CD14-positive monocyte (primary cell): ENCODE measurements around the gene SPRED3. TPM values are rescaled to one million over a fixed set of nuclear protein-coding genes. Genes with fewer than 3 reads are reported as not detected.

Source experiments
- DNase-seq, 3 donors: peaks; one replicate each; pipeline ENCODE4 v3.0.0-alpha.2; 2011 to 2022
- H2AFZ ChIP-seq: 2 replicates; pipeline ENCODE4 v1.6.0; 2012; ENCODE audit warnings: mild to moderate bottlenecking, low read depth, low read length, inconsistent platforms; ENCODE audit not compliant: insufficient read depth, poor library complexity, severe bottlenecking
- H3K27ac ChIP-seq, 2 donors: 1 replicate in 1 of 2; 2 replicates in 1 of 2; pipeline ENCODE4 v1.5.1; 2012 to 2013; ENCODE audit warnings: low read length in 2 of 2, control low read depth in 1 of 2, inconsistent platforms in 1 of 2, low read depth in 1 of 2, mild to moderate bottlenecking in 1 of 2
- H3K27me3 ChIP-seq, 2 donors: one replicate each; pipeline versions ENCODE4 v1.6.0 to v1.6.1; 2011 to 2013; ENCODE audit warnings: low read length in 2 of 2; ENCODE audit not compliant: control insufficient read depth in 2 of 2, insufficient read depth in 2 of 2
- H3K36me3 ChIP-seq, 2 donors: replicated peaks in 1 of 2; 1 replicate in 1 of 2; 2 replicates in 1 of 2; pipeline versions ENCODE4 v1.5.1 to v1.6.1; 2012 to 2013; ENCODE audit warnings: low read length in 2 of 2, control low read depth in 1 of 2, inconsistent platforms in 1 of 2, mild to moderate bottlenecking in 1 of 2; ENCODE audit not compliant: insufficient read depth in 2 of 2, control insufficient read depth in 1 of 2
- H3K4me1 ChIP-seq, 2 donors: 1 replicate in 1 of 2; 2 replicates in 1 of 2; pipeline versions ENCODE4 v1.5.1 to v1.6.1; 2012 to 2013; ENCODE audit warnings: low read length in 2 of 2, control low read depth in 1 of 2, inconsistent platforms in 1 of 2, mild to moderate bottlenecking in 1 of 2, moderate library complexity in 1 of 2; ENCODE audit not compliant: insufficient read depth in 2 of 2, control insufficient read depth in 1 of 2
- H3K4me2 ChIP-seq: replicated peaks from 2 replicates; pipeline ENCODE3; 2012; ENCODE audit warnings: low read length, moderate library complexity, mild to moderate bottlenecking; ENCODE audit not compliant: poor library complexity, severe bottlenecking; ENCODE audit errors: extremely low read depth
- H3K4me3 ChIP-seq, 3 experiments: fragments of 200-600 bp in 1 of 3; sonication (generic) in 1 of 3; replicated peaks in 1 of 3; 1 replicate in 2 of 3; 2 replicates in 1 of 3; pipeline ENCODE4 v1.5.1; 2011 to 2013; ENCODE audit warnings: low read length in 3 of 3, mild to moderate bottlenecking in 3 of 3, control low read depth in 2 of 3, low read depth in 2 of 3, inconsistent platforms in 1 of 3, moderate library complexity in 1 of 3
- H3K79me2 ChIP-seq: 2 replicates; pipeline ENCODE4 v1.6.0; 2012; ENCODE audit warnings: mild to moderate bottlenecking, control low read depth, inconsistent platforms, low read length, moderate library complexity; ENCODE audit not compliant: insufficient read depth
- H3K9ac ChIP-seq: 2 replicates; pipeline ENCODE4 v1.6.0; 2017; ENCODE audit warnings: low read length, mild to moderate bottlenecking; ENCODE audit not compliant: insufficient read depth, poor library complexity, severe bottlenecking
- H3K9me3 ChIP-seq, 2 donors: replicated peaks in 1 of 2; 1 replicate in 1 of 2; 2 replicates in 1 of 2; pipeline versions ENCODE4 v1.5.1 to v1.6.1; 2012 to 2013; ENCODE audit warnings: low read length in 2 of 2, control low read depth in 1 of 2; ENCODE audit not compliant: control insufficient read depth in 1 of 2, insufficient read depth in 1 of 2
- H4K20me1 ChIP-seq: 2 replicates; pipeline ENCODE4 v1.6.0; 2012; ENCODE audit warnings: mild to moderate bottlenecking, low read length, control low read depth, moderate library complexity; ENCODE audit not compliant: insufficient read depth
- H3K27ac Mint-ChIP-seq, 7 donors: one replicate each; pipeline ENCODE4 v1.8.0; 2020; ENCODE audit warnings: mild to moderate bottlenecking in 7 of 7, mixed read lengths in 7 of 7, moderate library complexity in 6 of 7, inconsistent platforms in 2 of 7
- H3K27me3 Mint-ChIP-seq, 3 donors: one replicate each; pipeline ENCODE4 v1.8.0; 2021 to 2022; ENCODE audit warnings: low read depth in 3 of 3, mild to moderate bottlenecking in 3 of 3, mixed read lengths in 3 of 3, moderate library complexity in 3 of 3, inconsistent platforms in 1 of 3
- H3K36me3 Mint-ChIP-seq, 2 donors: one replicate each; pipeline ENCODE4 v1.8.0; 2020; ENCODE audit warnings: mixed read lengths in 2 of 2, inconsistent platforms in 1 of 2, mild to moderate bottlenecking in 1 of 2
- H3K4me1 Mint-ChIP-seq: one replicate; pipeline ENCODE4 v1.8.0; 2020; ENCODE audit warnings: mild to moderate bottlenecking, mixed read lengths
- H3K4me3 Mint-ChIP-seq, 2 donors: one replicate each; pipeline ENCODE4 v1.8.0; 2020; ENCODE audit warnings: mild to moderate bottlenecking in 2 of 2, mixed read lengths in 2 of 2, moderate library complexity in 1 of 2
- H3K9me3 Mint-ChIP-seq, 7 donors: one replicate each; pipeline ENCODE4 v1.8.0; 2020 to 2022; ENCODE audit warnings: mixed read lengths in 7 of 7, mild to moderate bottlenecking in 6 of 7, moderate library complexity in 6 of 7, inconsistent platforms in 2 of 7
- CTCF ChIP-seq: fragments of 200-600 bp; IDR thresholded peaks from one replicate; pipeline ENCODE4 v1.8.0; 2022; ENCODE audit warnings: antibody characterized with exemption, mild to moderate bottlenecking
- WGBS: methylation state at CpG from one replicate; pipeline ENCODE4 v1.1.5; 2013; ENCODE audit warnings: missing lambda C conversion rate; ENCODE audit not compliant: insufficient coverage; 5-methylcytosine and 5-hydroxymethylcytosine counted together
- intact Hi-C, 2 donors: fragments of 100-400 bp; cut with micrococcal nuclease; formaldehyde crosslinking; loops; one replicate each; pipeline versions ENCODE4 v1.15.0 to v1.15.1; 2023
- polyA plus RNA-seq, 3 donors: library from polyadenylated mRNA; depleted of rRNA in 1 of 3; unstranded in 2 of 3; stranded (reverse) in 1 of 3; fragments of 300-500 nt in 2 of 3; fragments of >200 nt in 1 of 3; fragmentation: Illumina TruSeq in 2 of 3; gene quantifications; 1 replicate in 2 of 3; 2 replicates in 1 of 3; pipeline ENCODE4 v1.2.3, GENCODE V29; 2012 to 2021

SPRED3 gene
- polyA plus RNA-seq, 3 donors, result 0.33 TPM; not detected in 2

- H3K4me1 Mint-ChIP-seq, result peaks cover 3% of the 10 kb centered on the region
- no peaks in the 10 kb centered on the region for H3K36me3 Mint-ChIP-seq
Measured at GRCh38 chr19:38445362-38445761, 56.9 kb downstream of the SPRED3 start.

GRCh38 chr19:38448225-38448624 lies 59.7 kb downstream of the SPRED3 start:
- Mint-ChIP-seq H3K36me3 (no peaks in the 10 kb centered on the region), H3K4me3 (no peak overlapping the region), H3K4me1 (no peaks in the 10 kb centered on the region), H3K9me3 (peaks cover 0 to 7% (median 0%) of the 10 kb centered on the region in 7 donors), H3K27me3 (peaks cover 3 to 8% (median 3%) of the 10 kb centered on the region in 3 donors), H3K27ac (no peak overlapping the region)
- no peaks in the 10 kb centered on the region for H3K79me2 ChIP-seq
- no peak overlapping the region for H3K4me3 ChIP-seq
- H4K20me1 ChIP-seq, result no peaks in the 10 kb centered on the region
- no peak for TF ChIP-seq CTCF
- no peaks in the 10 kb centered on the region for H3K36me3 ChIP-seq
- no peaks in the 10 kb centered on the region for H3K9me3 ChIP-seq
- H2AFZ ChIP-seq, result no peak overlapping the region
- no peak for DNase-seq
- H3K27ac ChIP-seq, result no peak overlapping the region
- H3K27me3 ChIP-seq, result no peaks in the 10 kb centered on the region
- intact Hi-C loops, result no loop called here
- H3K4me2 ChIP-seq, result no peak overlapping the region
- 95% methylated on average over 7 of the region's 9 CpGs for WGBS
- H3K9ac ChIP-seq, result no peak overlapping the region
- no peaks in the 10 kb centered on the region for H3K4me1 ChIP-seq

More at GRCh38 chr19:38445362-38445761, 56.9 kb downstream of the SPRED3 start:
- H3K27me3 ChIP-seq, result no peaks in the 10 kb centered on the region
- H3K9me3 ChIP-seq, result no peaks in the 10 kb centered on the region
- no peaks in the 10 kb centered on the region for H3K79me2 ChIP-seq
- no peaks in the 10 kb centered on the region for H3K36me3 ChIP-seq
- peaks cover 3 to 8% (median 4%) of the 10 kb centered on the region in 3 donors for H3K27me3 Mint-ChIP-seq
- intact Hi-C loops, result no loop called here
- no peaks in the 10 kb centered on the region for H3K4me1 ChIP-seq
- H3K4me3 ChIP-seq, result no peak overlapping the region
- no peak overlapping the region for H3K27ac ChIP-seq
- H4K20me1 ChIP-seq, result no peaks in the 10 kb centered on the region
- 100% methylated on average over 5 of the region's 7 CpGs for WGBS
- DNase-seq, result no peak
- no peak overlapping the region for H3K9ac ChIP-seq
- H3K4me3 Mint-ChIP-seq, result no peak overlapping the region
- peaks cover 0 to 7% (median 0%) of the 10 kb centered on the region in 7 donors for H3K9me3 Mint-ChIP-seq
- no peak overlapping the region for H2AFZ ChIP-seq
- H3K27ac Mint-ChIP-seq, result no peak overlapping the region
- no peak overlapping the region for H3K4me2 ChIP-seq
- no peak for TF ChIP-seq CTCF

Other genes with a start within 250 kb of the SPRED3 start
- gene DPF1, start 164.5 kb upstream of the SPRED3 start, polyA plus RNA-seq, result not detected
- not detected for gene PPP1R14A, start 132.3 kb upstream of the SPRED3 start, polyA plus RNA-seq
- gene SPINT2, start 124.1 kb upstream of the SPRED3 start, polyA plus RNA-seq, result 100 to 1,000 TPM in 2 of 3 donors, 10 to 100 TPM in 1; 42.9 to 139 (median 114) TPM
- gene C19orf33, start 84.4 kb upstream of the SPRED3 start, polyA plus RNA-seq, result under 1 TPM; 0.43 to 0.73 (median 0.69) TPM
- 10 to 100 TPM; 79.4 to 90.5 (median 86.1) TPM for gene YIF1B, start 72.8 kb upstream of the SPRED3 start, polyA plus RNA-seq
- 10 to 100 TPM in 1 of 3 donors, 1 to 10 TPM in 2; 7.3 to 21.5 (median 8.7) TPM for gene KCNK6, start 68.9 kb upstream of the SPRED3 start, polyA plus RNA-seq
- 1 to 10 TPM; 3.9 to 6.6 (median 4.6) TPM for gene CATSPERG, start 52.9 kb upstream of the SPRED3 start, polyA plus RNA-seq
- 100 to 1,000 TPM; 148 to 207 (median 179) TPM for gene PSMD8, start 14.1 kb upstream of the SPRED3 start, polyA plus RNA-seq
- gene GGN, start 663 bp upstream of the SPRED3 start, polyA plus RNA-seq, result under 1 TPM in 2 of 3 donors, not detected in 1; 0.12 to 0.56 TPM
- gene FAM98C, start 14.4 kb downstream of the SPRED3 start, polyA plus RNA-seq, result 10 to 100 TPM in 2 of 3 donors, 1 to 10 TPM in 1; 8.5 to 41.0 (median 12.6) TPM
- 100 to 1,000 TPM in 1 of 3 donors, 10 to 100 TPM in 2; 30.2 to 141 (median 50.3) TPM for gene RASGRP4, start 37.5 kb downstream of the SPRED3 start, polyA plus RNA-seq
- 1 to 10 TPM in 2 of 3 donors, under 1 TPM in 1; 0.76 to 2.1 (median 2.1) TPM for gene RYR1, start 45.0 kb downstream of the SPRED3 start, polyA plus RNA-seq
- 10 to 100 TPM; 19.8 to 41.3 (median 22.4) TPM for gene MAP4K1, start 229.3 kb downstream of the SPRED3 start, polyA plus RNA-seq
- 1,000 to 10,000 TPM in 1 of 3 donors, 100 to 1,000 TPM in 2; 326 to 1,088 (median 381) TPM for gene EIF3K, start 230.5 kb downstream of the SPRED3 start, polyA plus RNA-seq